Upper lobe of left lung (tissue), 6 donors: Measurements from ENCODE around the gene SEMA3G. TPM values are rescaled to one million over a fixed set of nuclear protein-coding genes. Genes with fewer than 3 reads are reported as not detected.
A peak's percentile ranks its signal among the peaks of the same experiment; 100 is the strongest.

Source experiments
- ATAC-seq, 2 donors: fragments of 200-7000 bp; cut with Tn5 transposase; one replicate each; pipeline ENCODE4 v1.9.1; 2022; ENCODE audit warnings: mild to moderate bottlenecking in 2 of 2, moderate library complexity in 2 of 2; ENCODE audit not compliant: low FRiP score in 2 of 2
- DNase-seq, 2 donors: peaks; one replicate each; pipeline ENCODE4 v3.0.0-alpha.2; 2019 to 2020
- H3K27ac ChIP-seq, 4 donors: fragments of 200-600 bp; sonication (generic); one replicate each; pipeline ENCODE4 v1.5.1; 2016 to 2019
- H3K27me3 ChIP-seq, 4 donors: fragments of 200-600 bp; sonication (generic); one replicate each; pipeline ENCODE4 v1.5.1; 2017 to 2019
- H3K36me3 ChIP-seq, 4 donors: fragments of 200-600 bp; sonication (generic); one replicate each; pipeline ENCODE4 v1.5.1; 2016 to 2019
- H3K4me1 ChIP-seq, 4 donors: fragments of 200-600 bp; sonication (generic); one replicate each; pipeline ENCODE4 v1.5.1; 2018 to 2019
- H3K4me3 ChIP-seq, 4 donors: fragments of 200-600 bp; sonication (generic); one replicate each; pipeline ENCODE4 v1.5.1; 2017 to 2019; ENCODE audit warnings: mild to moderate bottlenecking in 2 of 4, moderate library complexity in 1 of 4
- H3K9me3 ChIP-seq, 4 donors: fragments of 200-600 bp; sonication (generic); one replicate each; pipeline ENCODE4 v1.5.1; 2018 to 2019
- EP300 ChIP-seq, 4 donors: sonication (generic); formaldehyde crosslinking; IDR thresholded peaks; one replicate each; pipeline ENCODE4 v1.5.1; 2017; ENCODE audit warnings: antibody characterized with exemption in 4 of 4, control low read depth in 2 of 4
- POLR2A ChIP-seq, 4 donors: fragments of 450-650 bp; IDR thresholded peaks; one replicate each; pipeline ENCODE4 v1.5.1; 2016 to 2017; ENCODE audit warnings: antibody characterized with exemption in 4 of 4, mild to moderate bottlenecking in 2 of 4
- POLR2AphosphoS5 ChIP-seq, 2 donors: sonication (generic); formaldehyde crosslinking; IDR thresholded peaks; one replicate each; pipeline ENCODE4 v1.5.1; 2017; ENCODE audit warnings: antibody characterized with exemption in 2 of 2
- WGBS, 2 donors: methylation state at CpG; one replicate each; pipeline ENCODE4 v1.1.5; 2017 to 2018; 5-methylcytosine and 5-hydroxymethylcytosine counted together
- total RNA-seq, 6 donors: library from RNA; depleted of rRNA in 4 of 6; stranded (reverse); fragments of >200 nt in 4 of 6; gene quantifications; one replicate each; pipeline versions ENCODE4 v1.1.0 to v1.2.1, GENCODE V29; 2016 to 2021
- TF ChIP-seq, protein P1 (sequence below), 6 experiments: fragments of 450-650 bp in 4 of 6; fragments of 200-600 bp in 2 of 6; sonication (generic) in 2 of 6; IDR thresholded peaks; one replicate each; pipeline ENCODE4 v1.5.1; 2016 to 2019; ENCODE audit warnings: antibody characterized with exemption in 6 of 6
- donor health status: DM: no; HTN: no; CAD: no; lungs with moderate emphysema.
- donor health status: DM: no; HTN: yes; CAD: no; lungs with severe emphysema.

Gene SEMA3G
- total RNA-seq, 6 donors from 2014 or later, result 5.1 to 69.0 (median 20.7) TPM

DNA sequence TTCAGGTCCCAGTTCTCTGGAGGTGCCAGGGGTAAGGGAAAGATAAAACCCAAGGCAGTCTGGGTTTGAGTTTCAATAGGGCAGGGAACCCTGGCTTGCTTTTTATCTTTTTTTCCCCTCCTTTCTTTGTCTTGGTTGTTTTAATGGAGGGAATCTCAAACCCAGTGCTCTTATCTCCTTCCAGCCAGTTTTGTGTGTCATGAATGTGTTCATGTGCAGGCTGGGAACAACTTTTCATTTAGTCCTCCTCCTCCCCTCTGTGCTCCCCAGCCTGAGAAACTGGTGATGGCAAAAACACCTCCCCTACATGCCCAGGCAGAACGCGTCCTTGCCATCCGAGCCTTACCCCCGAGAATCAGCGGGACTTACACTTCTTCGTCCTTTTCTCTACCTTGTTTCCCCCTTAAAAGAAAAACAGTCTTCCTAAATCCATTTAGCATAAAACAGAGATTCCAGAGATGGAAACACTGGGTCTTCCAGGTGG is 10.9 kb downstream of the SEMA3G start:
- ATAC-seq (no peak), DNase-seq (no peak)
- no peaks in the 10 kb centered on the region for H3K36me3 ChIP-seq
- TF ChIP-seq POLR2A (IDR thresholded peaks at IDR 0.05) (no peak), POLR2AphosphoS5 (IDR thresholded peaks at IDR 0.05) (no peak), EP300 (IDR thresholded peaks at IDR 0.05) (no peak)
- TF ChIP-seq, protein P1, sequence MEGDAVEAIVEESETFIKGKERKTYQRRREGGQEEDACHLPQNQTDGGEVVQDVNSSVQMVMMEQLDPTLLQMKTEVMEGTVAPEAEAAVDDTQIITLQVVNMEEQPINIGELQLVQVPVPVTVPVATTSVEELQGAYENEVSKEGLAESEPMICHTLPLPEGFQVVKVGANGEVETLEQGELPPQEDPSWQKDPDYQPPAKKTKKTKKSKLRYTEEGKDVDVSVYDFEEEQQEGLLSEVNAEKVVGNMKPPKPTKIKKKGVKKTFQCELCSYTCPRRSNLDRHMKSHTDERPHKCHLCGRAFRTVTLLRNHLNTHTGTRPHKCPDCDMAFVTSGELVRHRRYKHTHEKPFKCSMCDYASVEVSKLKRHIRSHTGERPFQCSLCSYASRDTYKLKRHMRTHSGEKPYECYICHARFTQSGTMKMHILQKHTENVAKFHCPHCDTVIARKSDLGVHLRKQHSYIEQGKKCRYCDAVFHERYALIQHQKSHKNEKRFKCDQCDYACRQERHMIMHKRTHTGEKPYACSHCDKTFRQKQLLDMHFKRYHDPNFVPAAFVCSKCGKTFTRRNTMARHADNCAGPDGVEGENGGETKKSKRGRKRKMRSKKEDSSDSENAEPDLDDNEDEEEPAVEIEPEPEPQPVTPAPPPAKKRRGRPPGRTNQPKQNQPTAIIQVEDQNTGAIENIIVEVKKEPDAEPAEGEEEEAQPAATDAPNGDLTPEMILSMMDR (IDR thresholded peaks at IDR 0.05), result no peak
- H3K4me1 ChIP-seq, result peaks cover 50 to 73% (median 66%) of the 10 kb centered on the region in 4 donors
- no peak overlapping the region for H3K4me3 ChIP-seq
- no peaks in the 10 kb centered on the region for H3K9me3 ChIP-seq
- WGBS, 2 donors, result 91 to 95% methylated on average over 6 of the region's 6 CpGs
- H3K27me3 ChIP-seq, result no peaks in the 10 kb centered on the region
- peak overlapping the region; percentile 59 to 79 (median 73) for H3K27ac ChIP-seq

DNA sequence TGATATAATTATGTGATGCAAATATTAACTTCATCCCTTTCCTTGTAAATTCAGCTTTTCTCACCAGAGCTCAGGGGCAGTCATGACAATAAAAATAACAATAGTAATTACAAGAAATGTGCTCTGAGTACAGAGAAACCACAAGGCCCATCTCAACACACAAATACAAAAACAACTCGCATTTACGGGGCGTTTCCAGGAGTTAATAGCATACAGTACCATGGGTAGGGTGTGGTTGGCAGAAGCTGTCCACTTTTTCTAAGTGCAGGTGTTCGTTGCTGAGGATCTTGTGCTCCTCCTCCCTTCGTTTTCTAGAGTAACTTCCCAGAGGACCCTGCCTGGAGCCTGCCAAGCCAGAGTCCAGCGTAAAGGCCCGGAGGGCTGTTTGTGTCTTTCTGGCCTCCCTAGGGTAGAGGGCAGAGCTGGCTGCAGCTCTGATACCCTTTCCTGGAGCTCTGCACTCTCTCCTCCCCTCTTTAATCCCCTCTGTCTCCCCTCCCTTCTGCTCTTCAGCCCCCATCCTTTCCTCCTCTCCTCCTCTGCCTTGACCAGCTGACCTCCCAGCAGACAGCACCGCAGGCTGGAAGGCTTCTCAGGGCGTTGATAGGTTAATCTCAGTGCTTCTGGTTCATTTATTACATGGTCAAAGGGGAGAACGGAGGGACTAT is 11.4 kb downstream of the SEMA3G start:
- DNase-seq, result no peak
- TF ChIP-seq POLR2AphosphoS5 (IDR thresholded peaks at IDR 0.05), result no peak
- TF ChIP-seq EP300 (IDR thresholded peaks at IDR 0.05), result no peak
- TF ChIP-seq POLR2A (IDR thresholded peaks at IDR 0.05), result no peak
- TF ChIP-seq, protein P1 (IDR thresholded peaks at IDR 0.05), result no peak
- Histone ChIP-seq H3K27ac (peak overlapping the region; percentile 35 to 79 (median 67)), H3K4me3 (no peak overlapping the region), H3K4me1 (peaks cover 50 to 73% (median 66%) of the 10 kb centered on the region in 4 donors), H3K9me3 (no peaks in the 10 kb centered on the region), H3K36me3 (no peaks in the 10 kb centered on the region), H3K27me3 (no peaks in the 10 kb centered on the region)
- WGBS, 2 donors, result 80% methylated on average over 10 of the region's 10 CpGs
- no peak for ATAC-seq

DNA sequence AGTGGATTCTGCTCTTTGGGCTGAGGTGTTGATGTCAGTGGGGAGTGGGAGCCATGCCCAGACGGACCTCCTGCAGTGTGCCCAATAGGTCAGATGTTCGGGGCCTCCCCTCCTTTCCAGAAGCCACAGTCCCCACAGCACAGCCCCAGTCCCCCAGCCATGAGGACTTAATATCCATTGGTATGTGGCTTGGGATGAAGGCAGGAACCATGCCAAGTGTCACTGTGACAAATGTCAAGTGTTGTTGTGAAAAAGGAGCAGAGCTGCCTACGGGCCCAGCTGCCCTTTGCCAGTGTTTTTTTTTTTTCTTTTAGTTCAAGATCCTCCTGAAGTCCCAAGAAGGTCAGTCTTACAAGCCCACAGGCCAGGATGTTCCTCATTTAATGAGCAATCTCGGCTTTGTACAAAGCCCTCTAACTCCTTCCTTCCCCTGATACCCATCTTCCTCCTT is 12.2 kb downstream of the SEMA3G start:
- Histone ChIP-seq H3K9me3 (no peaks in the 10 kb centered on the region), H3K36me3 (no peaks in the 10 kb centered on the region), H3K4me1 (peaks cover 44 to 67% (median 59%) of the 10 kb centered on the region in 4 donors), H3K27ac (peak overlapping the region; percentile 30 to 79 (median 60)), H3K4me3 (no peak overlapping the region), H3K27me3 (no peaks in the 10 kb centered on the region)
- no peak for TF ChIP-seq POLR2AphosphoS5 (IDR thresholded peaks at IDR 0.05)
- TF ChIP-seq, protein P1 (IDR thresholded peaks at IDR 0.05), result no peak
- no peak for TF ChIP-seq POLR2A (IDR thresholded peaks at IDR 0.05)
- TF ChIP-seq EP300 (IDR thresholded peaks at IDR 0.05), result no peak
- no peak for ATAC-seq
- peak in 1 of 2 donors; percentile 28 for DNase-seq
- 17 to 40% methylated on average over 2 to 4 of the region's 4 CpGs for WGBS, 2 donors

DNA sequence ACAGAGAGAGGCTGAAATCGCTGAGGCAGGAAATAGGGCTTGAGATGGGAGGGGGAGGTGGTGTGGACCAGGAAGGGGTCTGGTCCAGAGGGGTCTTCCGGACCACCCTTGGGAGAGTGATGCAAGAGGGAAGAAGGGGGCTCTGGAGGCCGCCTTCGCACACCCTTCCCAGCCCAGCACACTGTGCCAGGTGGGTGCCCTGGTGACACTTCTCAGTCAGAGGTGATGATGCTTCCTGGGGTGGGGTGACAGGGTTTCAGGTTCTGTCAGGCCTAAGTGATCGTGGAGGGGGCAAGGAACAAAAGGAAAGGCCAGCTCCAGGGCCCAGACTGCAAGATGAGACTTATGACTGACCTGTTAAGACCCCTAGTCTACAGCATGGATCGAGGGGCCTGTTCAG is 12.7 kb downstream of the SEMA3G start:
- ATAC-seq (no peak), DNase-seq (peak in 1 of 2 donors; percentile 10)
- H3K27me3 ChIP-seq, result no peaks in the 10 kb centered on the region
- no peaks in the 10 kb centered on the region for H3K36me3 ChIP-seq
- peaks cover 44 to 62% (median 54%) of the 10 kb centered on the region in 4 donors for H3K4me1 ChIP-seq
- 66 to 68% methylated on average over 6 of the region's 6 CpGs for WGBS, 2 donors
- no peak for TF ChIP-seq EP300 (IDR thresholded peaks at IDR 0.05)
- TF ChIP-seq, protein P1 (IDR thresholded peaks at IDR 0.05), result no peak
- TF ChIP-seq POLR2A (IDR thresholded peaks at IDR 0.05), result no peak
- TF ChIP-seq POLR2AphosphoS5 (IDR thresholded peaks at IDR 0.05), result no peak
- H3K4me3 ChIP-seq, result no peak overlapping the region
- H3K9me3 ChIP-seq, result no peaks in the 10 kb centered on the region
- peak overlapping the region; percentile 30 to 79 (median 60) for H3K27ac ChIP-seq
